SK-N-SH (cell line): ENCODE results near the gene TAF4. TPM values are rescaled to one million over a fixed set of nuclear protein-coding genes. Genes with fewer than 3 reads are reported as not detected.

Experiments used
- CTCF ChIA-PET: fragments of 300-600, 350-600 bp; formaldehyde crosslinking; extraction: SDS; loops from one replicate; lab custom pipeline; 2021; lab: Yijun Ruan, JAX
- POLR2A ChIA-PET: fragments of 350-600 bp; sonication (Branson Sonifier 250); formaldehyde crosslinking; extraction: SDS; loops from one replicate; lab custom pipeline; 2020; ENCODE audit warnings: antibody characterized with exemption, inconsistent platforms; lab: Yijun Ruan, JAX
- DNase-seq: peaks from one replicate; pipeline ENCODE4 v3.0.0; 2012
- H2AFZ ChIP-seq: fragments of 200-600 bp; sonication (generic); 2 replicates; pipeline ENCODE4 v1.8.1; 2016; ENCODE audit warnings: antibody characterized with exemption, mild to moderate bottlenecking, low read depth
- H3F3A ChIP-seq: fragments of 200-600 bp; sonication (generic); replicated peaks from 2 replicates; pipeline ENCODE3; 2016; ENCODE audit warnings: antibody characterized with exemption, mild to moderate bottlenecking; ENCODE audit not compliant: insufficient read depth
- H3K27ac ChIP-seq, 2 experiments: fragments of 200-500 bp in 1 of 2; fragments of 200-600 bp in 1 of 2; sonication (Bioruptor generic) in 1 of 2; sonication (generic), shearing (Covaris generic) in 1 of 2; 2 replicates each; pipeline versions ENCODE4 v1.5.1 to v1.6.1; 2014 to 2016; ENCODE audit warnings: low read depth in 2 of 2, inconsistent platforms in 1 of 2, low read length in 1 of 2, mild to moderate bottlenecking in 1 of 2, mixed read lengths in 1 of 2
- H3K27me3 ChIP-seq: fragments of 200-600 bp; sonication (generic), shearing (Covaris generic); 2 replicates; pipeline ENCODE4 v1.6.1; 2016; ENCODE audit warnings: mixed run types; ENCODE audit not compliant: insufficient read depth
- H3K36me3 ChIP-seq, 2 experiments: fragments of 200-500 bp in 1 of 2; fragments of 200-600 bp in 1 of 2; sonication (Bioruptor generic) in 1 of 2; sonication (generic) in 1 of 2; replicated peaks in 1 of 2; 2 replicates each; pipeline versions ENCODE3 to v1.5.1; 2014 to 2016; ENCODE audit warnings: low read length in 1 of 2, mild to moderate bottlenecking in 1 of 2; ENCODE audit not compliant: insufficient read depth in 2 of 2, control insufficient read depth in 1 of 2
- H3K4me1 ChIP-seq, 2 experiments: fragments of 200-500 bp in 1 of 2; fragments of 200-600 bp in 1 of 2; sonication (Bioruptor generic) in 1 of 2; sonication (generic), shearing (Covaris generic) in 1 of 2; 2 replicates each; pipeline versions ENCODE4 v1.5.1 to v1.6.1; 2014 to 2016; ENCODE audit warnings: low read depth in 1 of 2, low read length in 1 of 2, mixed run types in 1 of 2; ENCODE audit not compliant: insufficient read depth in 2 of 2, control insufficient read depth in 1 of 2
- H3K4me2 ChIP-seq: fragments of 200-600 bp; sonication (generic), shearing (Covaris generic); 2 replicates; pipeline ENCODE4 v1.6.1; 2017; ENCODE audit warnings: mixed run types
- H3K4me3 ChIP-seq, 2 experiments: fragments of 200-500 bp in 1 of 2; fragments of 200-600 bp in 1 of 2; sonication (Bioruptor generic) in 1 of 2; sonication (generic), shearing (Covaris generic) in 1 of 2; 2 replicates each; pipeline versions ENCODE4 v1.5.1 to v1.8.1; 2014 to 2016; ENCODE audit warnings: low read depth in 2 of 2, inconsistent platforms in 1 of 2, low read length in 1 of 2, mild to moderate bottlenecking in 1 of 2, mixed read lengths in 1 of 2, moderate library complexity in 1 of 2
- H3K79me2 ChIP-seq: fragments of 200-600 bp; sonication (generic); 2 replicates; pipeline ENCODE4 v1.8.1; 2017; ENCODE audit warnings: mild to moderate bottlenecking; ENCODE audit not compliant: insufficient read depth
- H3K9ac ChIP-seq: fragments of 200-600 bp; sonication (generic); 2 replicates; pipeline ENCODE4 v1.6.1; 2017; ENCODE audit warnings: mixed run types
- H3K9me2 ChIP-seq: fragments of 200-600 bp; sonication (generic); 2 replicates; pipeline ENCODE4 v1.6.1; 2017; ENCODE audit warnings: mixed run types
- H3K9me3 ChIP-seq: fragments of 200-600 bp; sonication (generic); 2 replicates; pipeline ENCODE4 v1.6.1; 2017; ENCODE audit warnings: mixed run types, mild to moderate bottlenecking, moderate library complexity
- H4K20me1 ChIP-seq: fragments of 200-600 bp; sonication (generic); 2 replicates; pipeline ENCODE4 v1.6.1; 2017; ENCODE audit warnings: mild to moderate bottlenecking, mixed run types; ENCODE audit not compliant: insufficient read depth
- CTCF ChIP-seq: fragments of 200-600 bp; sonication (generic); IDR thresholded peaks from 2 replicates; pipeline ENCODE4 v1.6.1; 2017; ENCODE audit warnings: antibody characterized with exemption, mild to moderate bottlenecking, moderate library complexity
- EP300 ChIP-seq, 2 experiments: IDR thresholded peaks; 2 replicates each; pipeline versions ENCODE4 v1.4.0 to v1.6.1; 2012; ENCODE audit warnings: borderline replicate concordance in 1 of 2, low read depth in 1 of 2, low read length in 1 of 2
- FOXM1 ChIP-seq: IDR thresholded peaks from 2 replicates; pipeline ENCODE4 v1.4.0; 2012; ENCODE audit warnings: low read depth, mild to moderate bottlenecking
- GATA2 ChIP-seq: sonication (generic); formaldehyde crosslinking; IDR thresholded peaks from 2 replicates; pipeline ENCODE4 v1.5.0; 2020; ENCODE audit warnings: mild to moderate bottlenecking, missing genetic modification reagents
- IRF3 ChIP-seq: fragments of 150-350 bp; IDR thresholded peaks from 2 replicates; pipeline ENCODE4 v1.6.1; 2016; ENCODE audit warnings: mild to moderate bottlenecking, low read depth, low read length
- PBX3 ChIP-seq: IDR thresholded peaks from 2 replicates; pipeline ENCODE4; 2012
- RAD21 ChIP-seq: IDR thresholded peaks from 2 replicates; pipeline ENCODE4 v1.6.1; 2012; ENCODE audit warnings: mild to moderate bottlenecking, low read length
- RCOR1 ChIP-seq: fragments of 150-350 bp; IDR thresholded peaks from 2 replicates; pipeline ENCODE4 v1.6.1; 2017; ENCODE audit warnings: antibody characterized with exemption, low read length
- REST ChIP-seq: IDR thresholded peaks from 2 replicates; pipeline ENCODE4 v1.6.1; 2012; ENCODE audit warnings: mild to moderate bottlenecking, low read depth, low read length, moderate library complexity
- TEAD4 ChIP-seq: IDR thresholded peaks from 2 replicates; pipeline ENCODE4 v1.4.0; 2012; ENCODE audit warnings: mild to moderate bottlenecking, borderline replicate concordance; ENCODE audit not compliant: insufficient read depth
- USF1 ChIP-seq: IDR thresholded peaks from 2 replicates; pipeline ENCODE4 v1.4.0; 2012; ENCODE audit warnings: low read depth, borderline replicate concordance
- WGBS: methylation state at CpG from one replicate; pipeline ENCODE4 v1.1.6; 2017; ENCODE audit warnings: low lambda C conversion rate; 5-methylcytosine and 5-hydroxymethylcytosine counted together
- polyA plus RNA-seq, 3 experiments: library from polyadenylated mRNA; depleted of rRNA; stranded (reverse); fragments of >200 nt; gene quantifications; 2 replicates each; pipeline ENCODE4 v1.2.3, GENCODE V29; 2012

The TAF4 gene
- polyA plus RNA-seq, 1 of the 3 experiments (the other 2 are of a cell fraction) = 4.8 TPM

- POLR2A ChIA-PET = no interaction called here
- no peak for DNase-seq
- Histone ChIP-seq H3F3A (no peaks in the 10 kb centered on the region), H3K27me3 (no peaks in the 10 kb centered on the region), H3K4me1 (no peaks in the 10 kb centered on the region), H2AFZ (no peak overlapping the region), H3K9me2 (no peaks in the 10 kb centered on the region), H3K36me3 (no peaks in the 10 kb centered on the region), H3K4me2 (no peak overlapping the region), H4K20me1 (no peaks in the 10 kb centered on the region), H3K9me3 (no peaks in the 10 kb centered on the region), H3K79me2 (no peaks in the 10 kb centered on the region), H3K4me3 (no peak overlapping the region), H3K9ac (no peak overlapping the region), H3K27ac (no peak overlapping the region)
- TF ChIP-seq TEAD4 = no peak
- no peak for TF ChIP-seq CTCF
- no peak for TF ChIP-seq RAD21
- no peak for TF ChIP-seq GATA2
- no peak for TF ChIP-seq PBX3
- TF ChIP-seq IRF3 = no peak
- no peak for TF ChIP-seq FOXM1
- CTCF ChIA-PET = no interaction called here
- WGBS = 78% methylated on average over 17 of the region's 36 CpGs
Measured at GRCh38 chr20:61933951-61934715, 131.5 kb downstream of the TAF4 start.

GRCh38 chr20:61933481-61933950 lies 132.2 kb downstream of the TAF4 start:
- Histone ChIP-seq H3K9me2 (no peaks in the 10 kb centered on the region), H3F3A (no peaks in the 10 kb centered on the region), H3K4me1 (no peaks in the 10 kb centered on the region), H3K4me2 (no peak overlapping the region), H3K27ac (no peak overlapping the region), H4K20me1 (no peaks in the 10 kb centered on the region), H3K79me2 (no peaks in the 10 kb centered on the region), H3K9ac (no peak overlapping the region), H3K27me3 (no peaks in the 10 kb centered on the region), H3K4me3 (no peak overlapping the region), H2AFZ (no peak overlapping the region), H3K36me3 (no peaks in the 10 kb centered on the region), H3K9me3 (no peaks in the 10 kb centered on the region)
- TF ChIP-seq PBX3 (no peak), RCOR1 (no peak), REST (no peak), EP300 (IDR thresholded peaks at IDR 0.05; ENCODE audit: borderline replicate concordance in 1 of 2, low read depth in 1 of 2, low read length in 1 of 2) (no peak), USF1 (no peak)
- DNase-seq = no peak
- ChIA-PET CTCF (no interaction called here), POLR2A (no interaction called here)
- 47% methylated on average over 12 of the region's 17 CpGs for WGBS
